ENCODE results near the gene DGKQ.

The DGKQ gene

DNA sequence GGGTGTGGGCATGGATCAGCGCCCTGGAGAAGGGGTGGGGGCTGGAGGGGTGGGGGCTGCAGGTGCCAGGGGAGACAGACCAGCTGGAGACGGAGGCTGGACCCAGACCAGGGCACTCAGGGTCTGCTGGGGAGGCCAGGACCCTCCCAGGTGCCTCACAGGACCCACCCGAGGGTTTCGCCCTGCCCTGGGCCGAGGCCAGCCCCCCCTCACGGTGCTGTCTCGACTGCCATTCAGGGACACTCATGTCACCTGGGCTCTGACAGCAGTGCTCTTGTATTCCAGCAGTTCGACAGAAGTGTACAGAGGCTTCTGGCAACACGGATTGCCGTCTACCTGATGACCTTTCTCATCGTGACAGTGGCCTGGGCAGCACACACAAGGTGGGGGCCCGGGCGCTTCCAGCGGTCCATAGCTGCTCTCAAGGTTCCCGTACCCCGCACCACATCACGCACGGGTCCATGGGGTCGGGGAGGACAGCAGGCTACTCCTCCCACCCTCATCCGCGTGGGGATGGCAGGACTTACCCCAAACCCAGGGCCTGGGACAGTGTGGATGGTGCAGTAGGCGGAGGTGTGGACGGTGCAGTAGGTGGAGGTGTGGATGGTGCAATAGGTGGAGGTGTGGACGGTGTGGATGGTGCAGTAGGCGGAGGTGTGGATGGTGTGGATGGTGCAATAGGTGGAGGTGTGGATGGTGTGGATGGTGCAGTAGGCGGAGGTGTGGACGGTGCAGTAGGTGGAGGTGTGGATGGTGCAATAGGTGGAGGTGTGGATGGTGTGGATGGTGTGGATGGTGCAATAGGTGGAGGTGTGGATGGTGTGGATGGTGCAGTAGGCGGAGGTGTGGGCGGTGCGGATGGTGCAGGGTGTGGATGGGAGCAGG, 23.0 kb downstream of the DGKQ start:
- Histone ChIP-seq H3K4me2 (ENCODE audit: low read length) (no peak overlapping the region), H3K4me3 (ENCODE audit: low read length) (no peak overlapping the region), H3F3A (ENCODE audit: control insufficient read depth, insufficient read depth) (no peaks in the 10 kb centered on the region), H3K36me3 (ENCODE audit: control insufficient read depth, low read length) (no peaks in the 10 kb centered on the region), H3K27ac (ENCODE audit: low read depth, low read length) (no peak overlapping the region), H3K9me3 (ENCODE audit: control insufficient read depth, insufficient read depth, low read length) (no peaks in the 10 kb centered on the region), H3K79me2 (ENCODE audit: control insufficient read depth, low read length) (no peaks in the 10 kb centered on the region), H3K9me2 (replicated peaks; ENCODE audit: control insufficient read depth, low read length) (no peaks in the 10 kb centered on the region), H3K27me3 (ENCODE audit: control insufficient read depth, low read length) (no peaks in the 10 kb centered on the region), H4K20me1 (ENCODE audit: control insufficient read depth, insufficient read depth, low read depth, low read length) (0 out of 2 replicates have a peak, but pooled peaks cover 8% of the 10 kb centered on the region), H3K4me1 (ENCODE audit: control insufficient read depth, low read length) (no peaks in the 10 kb centered on the region)
- TF ChIP-seq EZH2phosphoT487 (IDR thresholded peaks at IDR 0.05; ENCODE audit: borderline replicate concordance, low read length): no peak
- TF ChIP-seq, protein P1, sequence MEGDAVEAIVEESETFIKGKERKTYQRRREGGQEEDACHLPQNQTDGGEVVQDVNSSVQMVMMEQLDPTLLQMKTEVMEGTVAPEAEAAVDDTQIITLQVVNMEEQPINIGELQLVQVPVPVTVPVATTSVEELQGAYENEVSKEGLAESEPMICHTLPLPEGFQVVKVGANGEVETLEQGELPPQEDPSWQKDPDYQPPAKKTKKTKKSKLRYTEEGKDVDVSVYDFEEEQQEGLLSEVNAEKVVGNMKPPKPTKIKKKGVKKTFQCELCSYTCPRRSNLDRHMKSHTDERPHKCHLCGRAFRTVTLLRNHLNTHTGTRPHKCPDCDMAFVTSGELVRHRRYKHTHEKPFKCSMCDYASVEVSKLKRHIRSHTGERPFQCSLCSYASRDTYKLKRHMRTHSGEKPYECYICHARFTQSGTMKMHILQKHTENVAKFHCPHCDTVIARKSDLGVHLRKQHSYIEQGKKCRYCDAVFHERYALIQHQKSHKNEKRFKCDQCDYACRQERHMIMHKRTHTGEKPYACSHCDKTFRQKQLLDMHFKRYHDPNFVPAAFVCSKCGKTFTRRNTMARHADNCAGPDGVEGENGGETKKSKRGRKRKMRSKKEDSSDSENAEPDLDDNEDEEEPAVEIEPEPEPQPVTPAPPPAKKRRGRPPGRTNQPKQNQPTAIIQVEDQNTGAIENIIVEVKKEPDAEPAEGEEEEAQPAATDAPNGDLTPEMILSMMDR (IDR thresholded peaks at IDR 0.05; ENCODE audit: low read depth, low read length, poor library complexity, severe bottlenecking): no peak

DNA sequence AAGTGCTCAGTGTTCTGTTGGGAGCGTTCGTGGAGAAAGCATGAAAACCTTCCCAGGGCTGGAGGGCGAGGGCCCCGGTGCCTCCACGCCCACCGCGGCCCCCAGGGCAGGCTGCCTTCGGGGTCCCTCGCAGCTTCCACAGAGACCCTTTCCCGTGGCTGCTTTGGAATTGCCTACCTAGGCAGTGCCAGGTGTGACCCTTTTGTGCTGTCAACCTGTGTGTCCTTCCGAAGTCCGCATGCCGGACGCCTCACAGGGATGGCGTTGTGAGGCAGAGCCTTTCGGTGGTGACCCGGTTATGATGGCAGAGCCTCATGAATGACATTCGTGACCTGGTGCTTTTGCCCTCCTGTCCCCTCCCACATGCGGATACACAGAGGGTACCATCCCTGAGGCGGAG, 23.7 kb downstream of the DGKQ start:
- no peaks in the 10 kb centered on the region for H3K9me3 ChIP-seq (ENCODE audit: control insufficient read depth, insufficient read depth, low read length)
- no peaks in the 10 kb centered on the region for H3F3A ChIP-seq (ENCODE audit: control insufficient read depth, insufficient read depth)
- no peaks in the 10 kb centered on the region for H3K79me2 ChIP-seq (ENCODE audit: control insufficient read depth, low read length)
- 0 out of 2 replicates have a peak, but pooled peaks cover 8% of the 10 kb centered on the region for H4K20me1 ChIP-seq (ENCODE audit: control insufficient read depth, insufficient read depth, low read depth, low read length)
- H3K4me2 ChIP-seq (ENCODE audit: low read length): no peak overlapping the region
- H3K27ac ChIP-seq (ENCODE audit: low read depth, low read length): no peak overlapping the region
- TF ChIP-seq EZH2phosphoT487 (IDR thresholded peaks at IDR 0.05; ENCODE audit: borderline replicate concordance, low read length): no peak
- TF ChIP-seq, protein P1 (IDR thresholded peaks at IDR 0.05; ENCODE audit: low read depth, low read length, poor library complexity, severe bottlenecking): no peak
- no peaks in the 10 kb centered on the region for H3K27me3 ChIP-seq (ENCODE audit: control insufficient read depth, low read length)
- H3K4me3 ChIP-seq (ENCODE audit: low read length): no peak overlapping the region
- H3K4me1 ChIP-seq (ENCODE audit: control insufficient read depth, low read length): no peaks in the 10 kb centered on the region
- no peaks in the 10 kb centered on the region for H3K9me2 ChIP-seq (replicated peaks; ENCODE audit: control insufficient read depth, low read length)
- no peaks in the 10 kb centered on the region for H3K36me3 ChIP-seq (ENCODE audit: control insufficient read depth, low read length)

DNA sequence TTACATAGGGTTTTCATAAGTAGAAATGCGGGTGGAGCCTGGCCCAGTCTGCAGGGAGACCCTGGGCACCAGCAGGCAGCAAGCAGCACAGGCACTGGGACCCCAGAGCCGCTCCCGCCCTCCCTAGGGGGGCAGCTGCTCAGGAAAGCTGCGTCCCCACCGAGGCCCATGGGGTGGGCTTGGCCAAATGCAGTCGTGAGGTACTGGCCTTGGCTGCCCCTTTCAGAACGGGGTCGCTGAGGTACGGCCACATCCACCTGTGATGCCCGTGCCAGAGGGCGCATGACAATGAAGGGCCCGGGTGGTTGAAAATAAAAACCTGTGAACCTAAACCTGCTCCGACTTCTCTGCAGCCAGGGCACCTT, 24.5 kb downstream of the DGKQ start:
- H3K4me1 ChIP-seq (ENCODE audit: control insufficient read depth, low read length): no peaks in the 10 kb centered on the region
- no peak overlapping the region for H3K4me3 ChIP-seq (ENCODE audit: low read length)
- no peaks in the 10 kb centered on the region for H3K9me3 ChIP-seq (ENCODE audit: control insufficient read depth, insufficient read depth, low read length)
- 0 out of 2 replicates have a peak, but pooled peaks cover 8% of the 10 kb centered on the region for H4K20me1 ChIP-seq (ENCODE audit: control insufficient read depth, insufficient read depth, low read depth, low read length)
- no peak overlapping the region for H3K27ac ChIP-seq (ENCODE audit: low read depth, low read length)
- no peaks in the 10 kb centered on the region for H3K36me3 ChIP-seq (ENCODE audit: control insufficient read depth, low read length)
- H3K4me2 ChIP-seq (ENCODE audit: low read length): no peak overlapping the region
- H3K9me2 ChIP-seq (replicated peaks; ENCODE audit: control insufficient read depth, low read length): no peaks in the 10 kb centered on the region
- H3K27me3 ChIP-seq (ENCODE audit: control insufficient read depth, low read length): no peaks in the 10 kb centered on the region
- H3K79me2 ChIP-seq (ENCODE audit: control insufficient read depth, low read length): no peaks in the 10 kb centered on the region
- H3F3A ChIP-seq (ENCODE audit: control insufficient read depth, insufficient read depth): no peaks in the 10 kb centered on the region
- TF ChIP-seq, protein P1 (IDR thresholded peaks at IDR 0.05; ENCODE audit: low read depth, low read length, poor library complexity, severe bottlenecking): no peak
- no peak for TF ChIP-seq EZH2phosphoT487 (IDR thresholded peaks at IDR 0.05; ENCODE audit: borderline replicate concordance, low read length)

Measured in DOHH2 (cell line).